ENCODE results near the gene S100A6.
"Not testable (repeated sequence)": the region's sequence is repeated elsewhere in the genome, so short reads cannot be mapped to it uniquely, and the experiment has no call there.

The S100A6 gene

GRCh38 chr1:153563483-153563901 is 27.7 kb upstream of the S100A6 start:
- Histone ChIP-seq H3K79me2 (no peaks in the 10 kb centered on the region), H3K27ac (no peak overlapping the region), H3K9me3 (ENCODE audit: control insufficient read depth, low read length) (no peaks in the 10 kb centered on the region), H3K36me3 (ENCODE audit: control insufficient read depth, insufficient read depth, low read length) (no peaks in the 10 kb centered on the region), H3K27me3 (ENCODE audit: control insufficient read depth, insufficient read depth, low read length) (no peaks in the 10 kb centered on the region), H3K9ac (no peak overlapping the region), H3K4me3 (ENCODE audit: low read depth, low read length) (no peak overlapping the region), H2AFZ (no peak overlapping the region), H3K4me1 (no peaks in the 10 kb centered on the region), H3K4me2 (ENCODE audit: low read length) (no peak overlapping the region)
- TF ChIP-seq CTCF (IDR thresholded peaks at IDR 0.05): no peak

- not testable (repeated sequence) for H3K4me2 ChIP-seq (ENCODE audit: low read length); H3K27ac ChIP-seq; H3K9ac ChIP-seq; H3K79me2 ChIP-seq; H3K36me3 ChIP-seq (ENCODE audit: control insufficient read depth, insufficient read depth, low read length); H3K27me3 ChIP-seq (ENCODE audit: control insufficient read depth, insufficient read depth, low read length); H3K4me1 ChIP-seq; H3K9me3 ChIP-seq (ENCODE audit: control insufficient read depth, low read length); H3K4me3 ChIP-seq (ENCODE audit: low read depth, low read length); H2AFZ ChIP-seq
Measured at GRCh38 chr1:153562021-153562420, 26.2 kb upstream of the S100A6 start.

GRCh38 chr1:153561466-153561985 is 25.7 kb upstream of the S100A6 start:
- Histone ChIP-seq H3K79me2 (no peaks in the 10 kb centered on the region), H2AFZ (no peak overlapping the region), H3K27me3 (ENCODE audit: control insufficient read depth, insufficient read depth, low read length) (no peaks in the 10 kb centered on the region), H3K27ac (no peak overlapping the region), H3K9me3 (ENCODE audit: control insufficient read depth, low read length) (no peaks in the 10 kb centered on the region), H3K9ac (no peak overlapping the region), H3K4me2 (ENCODE audit: low read length) (no peak overlapping the region), H3K4me3 (ENCODE audit: low read depth, low read length) (no peak overlapping the region), H3K4me1 (no peaks in the 10 kb centered on the region), H3K36me3 (ENCODE audit: control insufficient read depth, insufficient read depth, low read length) (no peaks in the 10 kb centered on the region)
- TF ChIP-seq CTCF (IDR thresholded peaks at IDR 0.05): no peak

GRCh38 chr1:153560771-153561465 is 25.1 kb upstream of the S100A6 start:
- H3K9ac ChIP-seq: no peak overlapping the region
- TF ChIP-seq CTCF (IDR thresholded peaks at IDR 0.05): no peak
- H3K27me3 ChIP-seq (ENCODE audit: control insufficient read depth, insufficient read depth, low read length): no peaks in the 10 kb centered on the region
- no peaks in the 10 kb centered on the region for H3K9me3 ChIP-seq (ENCODE audit: control insufficient read depth, low read length)
- no peak overlapping the region for H3K4me3 ChIP-seq (ENCODE audit: low read depth, low read length)
- H3K79me2 ChIP-seq: no peaks in the 10 kb centered on the region
- no peaks in the 10 kb centered on the region for H3K36me3 ChIP-seq (ENCODE audit: control insufficient read depth, insufficient read depth, low read length)
- H3K27ac ChIP-seq: no peak overlapping the region
- no peak overlapping the region for H3K4me2 ChIP-seq (ENCODE audit: low read length)
- no peak overlapping the region for H2AFZ ChIP-seq
- H3K4me1 ChIP-seq: no peaks in the 10 kb centered on the region

GRCh38 chr1:153560241-153560640 is 24.4 kb upstream of the S100A6 start:
- no peak overlapping the region for H3K4me2 ChIP-seq (ENCODE audit: low read length)
- no peaks in the 10 kb centered on the region for H3K79me2 ChIP-seq
- H3K27me3 ChIP-seq (ENCODE audit: control insufficient read depth, insufficient read depth, low read length): no peaks in the 10 kb centered on the region
- H3K4me1 ChIP-seq: no peaks in the 10 kb centered on the region
- H3K9me3 ChIP-seq (ENCODE audit: control insufficient read depth, low read length): no peaks in the 10 kb centered on the region
- no peak for TF ChIP-seq CTCF (IDR thresholded peaks at IDR 0.05)
- H3K27ac ChIP-seq: no peak overlapping the region
- H3K4me3 ChIP-seq (ENCODE audit: low read depth, low read length): no peak overlapping the region
- H2AFZ ChIP-seq: no peak overlapping the region
- H3K36me3 ChIP-seq (ENCODE audit: control insufficient read depth, insufficient read depth, low read length): no peaks in the 10 kb centered on the region
- no peak overlapping the region for H3K9ac ChIP-seq
